ENCODE results near the gene PNLIP. TPM values are rescaled to one million over a fixed set of nuclear protein-coding genes. Genes with fewer than 3 reads are reported as not detected.

The PNLIP gene
- total RNA-seq, 1 donor = not detected

GRCh38 chr10:116599991-116600390, 54.3 kb downstream of the PNLIP start:
- H3K9me3 ChIP-seq (ENCODE audit: low read depth, low read length) = no peaks in the 10 kb centered on the region
- no peak for TF ChIP-seq CTCF (IDR thresholded peaks at IDR 0.05; ENCODE audit: extremely low read depth, low read depth, low read length)

GRCh38 chr10:116602648-116603400, 57.1 kb downstream of the PNLIP start:
- no peak overlapping the region for H2AFZ ChIP-seq (ENCODE audit: low read length)
- no peaks in the 10 kb centered on the region for H3K36me3 ChIP-seq (ENCODE audit: insufficient read depth, low read length)
- no peaks in the 10 kb centered on the region for H3K27me3 ChIP-seq (ENCODE audit: insufficient read depth, low read length)
- no peaks in the 10 kb centered on the region for H3K79me2 ChIP-seq (ENCODE audit: insufficient read depth, low read length)
- DNase-seq (ENCODE audit: insufficient read length, low spot score, missing footprints) = no peak
- H3K4me3 ChIP-seq (ENCODE audit: insufficient read depth, low read length) = no peak overlapping the region
- H3K9me3 ChIP-seq (ENCODE audit: low read depth, low read length) = no peaks in the 10 kb centered on the region
- H3K4me2 ChIP-seq (ENCODE audit: insufficient read depth, low read length) = no peak overlapping the region
- H3K27ac ChIP-seq (ENCODE audit: low read depth, low read length) = no peak overlapping the region
- H3K4me1 ChIP-seq (ENCODE audit: insufficient read depth, low read length) = no peaks in the 10 kb centered on the region
- no peak for TF ChIP-seq CTCF (IDR thresholded peaks at IDR 0.05; ENCODE audit: extremely low read depth, low read depth, low read length)
- no peaks in the 10 kb centered on the region for H4K20me1 ChIP-seq (ENCODE audit: insufficient read depth, low read length)

More at GRCh38 chr10:116599991-116600390, 54.3 kb downstream of the PNLIP start:
- Histone ChIP-seq H3K36me3 (ENCODE audit: insufficient read depth, low read length) (no peaks in the 10 kb centered on the region), H3K79me2 (ENCODE audit: insufficient read depth, low read length) (no peaks in the 10 kb centered on the region), H3K4me3 (ENCODE audit: insufficient read depth, low read length) (no peak overlapping the region), H3K4me2 (ENCODE audit: insufficient read depth, low read length) (no peak overlapping the region), H3K27me3 (ENCODE audit: insufficient read depth, low read length) (no peaks in the 10 kb centered on the region), H2AFZ (ENCODE audit: low read length) (no peak overlapping the region), H3K4me1 (ENCODE audit: insufficient read depth, low read length) (no peaks in the 10 kb centered on the region), H4K20me1 (ENCODE audit: insufficient read depth, low read length) (no peaks in the 10 kb centered on the region), H3K27ac (ENCODE audit: low read depth, low read length) (no peak overlapping the region)
- DNase-seq (ENCODE audit: insufficient read length, low spot score, missing footprints) = no peak

GRCh38 chr10:116606061-116606483, 60.3 kb downstream of the PNLIP start:
- H3K4me2 ChIP-seq (ENCODE audit: insufficient read depth, low read length) = no peak overlapping the region
- no peak for DNase-seq (ENCODE audit: insufficient read length, low spot score, missing footprints)
- no peaks in the 10 kb centered on the region for H4K20me1 ChIP-seq (ENCODE audit: insufficient read depth, low read length)
- H3K9me3 ChIP-seq (ENCODE audit: low read depth, low read length) = no peaks in the 10 kb centered on the region
- H3K27ac ChIP-seq (ENCODE audit: low read depth, low read length) = no peak overlapping the region
- no peak overlapping the region for H3K4me3 ChIP-seq (ENCODE audit: insufficient read depth, low read length)
- no peaks in the 10 kb centered on the region for H3K27me3 ChIP-seq (ENCODE audit: insufficient read depth, low read length)
- no peak overlapping the region for H2AFZ ChIP-seq (ENCODE audit: low read length)
- H3K4me1 ChIP-seq (ENCODE audit: insufficient read depth, low read length) = no peaks in the 10 kb centered on the region
- TF ChIP-seq CTCF (IDR thresholded peaks at IDR 0.05; ENCODE audit: extremely low read depth, low read depth, low read length) = no peak
- H3K36me3 ChIP-seq (ENCODE audit: insufficient read depth, low read length) = no peaks in the 10 kb centered on the region
- no peaks in the 10 kb centered on the region for H3K79me2 ChIP-seq (ENCODE audit: insufficient read depth, low read length)

- H3K27me3 ChIP-seq (ENCODE audit: insufficient read depth, low read length) = no peaks in the 10 kb centered on the region
These were observed 61.6 kb downstream of the PNLIP start for GRCh38 chr10:116607336-116607735.

More at GRCh38 chr10:116607336-116607735, 61.6 kb downstream of the PNLIP start:
- TF ChIP-seq CTCF (IDR thresholded peaks at IDR 0.05; ENCODE audit: extremely low read depth, low read depth, low read length) = no peak
- Histone ChIP-seq H3K4me2 (ENCODE audit: insufficient read depth, low read length) (no peak overlapping the region), H3K36me3 (ENCODE audit: insufficient read depth, low read length) (no peaks in the 10 kb centered on the region), H3K4me3 (ENCODE audit: insufficient read depth, low read length) (no peak overlapping the region), H2AFZ (ENCODE audit: low read length) (no peak overlapping the region), H3K9me3 (ENCODE audit: low read depth, low read length) (no peaks in the 10 kb centered on the region), H3K4me1 (ENCODE audit: insufficient read depth, low read length) (no peaks in the 10 kb centered on the region), H3K79me2 (ENCODE audit: insufficient read depth, low read length) (no peaks in the 10 kb centered on the region), H4K20me1 (ENCODE audit: insufficient read depth, low read length) (no peaks in the 10 kb centered on the region), H3K27ac (ENCODE audit: low read depth, low read length) (no peak overlapping the region)
- no peak for DNase-seq (ENCODE audit: insufficient read length, low spot score, missing footprints)

Measured in osteoblast (primary cell).